GM12878 (cell line): ENCODE results near the gene RAPGEF4. TPM values are rescaled to one million over a fixed set of nuclear protein-coding genes. Genes with fewer than 3 reads are reported as not detected.

Source experiments
- ATAC-seq: fragments of 200-7000 bp; cut with Tn5 transposase; 3 replicates; pipeline ENCODE4 v1.9.1; 2020; ENCODE audit warnings: mild to moderate bottlenecking, moderate library complexity
- BruUV-seq: library from RNA; stranded (reverse); fragments of 400-500 nt; replicated peaks from 2 replicates; lab custom pipeline; 2021; lab: Mats Ljungman, UMichigan
- CTCF ChIA-PET: fragments of 300-600 bp; sonication (Branson Sonifier 250); formaldehyde crosslinking; extraction: SDS; loops from one replicate; lab custom pipeline; 2021; ENCODE audit warnings: inconsistent platforms; lab: Yijun Ruan, JAX
- POLR2A ChIA-PET: fragments of 350-600 bp; formaldehyde crosslinking; extraction: SDS; loops from one replicate; lab custom pipeline; 2021; ENCODE audit warnings: inconsistent platforms; lab: Charles Lee
- RAD21 ChIA-PET: fragments of 300-600 bp; sonication (Branson Sonifier 250); formaldehyde crosslinking; loops from one replicate; lab custom pipeline; 2023; ENCODE audit warnings: antibody characterized with exemption; ENCODE audit not compliant: unreplicated experiment; lab: Charles Lee
- SMC1A ChIA-PET: fragments of 300-600 bp; sonication (Branson Sonifier 250); formaldehyde crosslinking; loops from one replicate; lab custom pipeline; 2023; ENCODE audit not compliant: unreplicated experiment, uncharacterized antibody; lab: Charles Lee
- DNase-seq: peaks from one replicate; pipeline ENCODE4 v3.0.0-alpha.2; 2011; ENCODE audit warnings: low read depth, low spot score
- FAIRE-seq: peaks from 3 replicates; lab custom pipeline; 2011; peaks lifted over from hg19 to GRCh38; lab: Jason Lieb, UNC
- H2AFZ ChIP-seq: 2 replicates; pipeline ENCODE4 v1.6.0; 2011; ENCODE audit warnings: low read depth, low read length, control low read depth; ENCODE audit not compliant: control insufficient read depth
- H3K27ac ChIP-seq: 2 replicates; pipeline ENCODE4 v1.5.1; 2011; ENCODE audit warnings: control low read depth; ENCODE audit not compliant: control insufficient read depth, insufficient read depth
- H3K27me3 ChIP-seq, 2 experiments: replicated peaks in 1 of 2; 2 replicates each; pipeline versions ENCODE4 v1.6.0 to v1.6.1; 2011; ENCODE audit warnings: low read length in 1 of 2; ENCODE audit not compliant: control insufficient read depth in 2 of 2, insufficient read depth in 2 of 2
- H3K36me3 ChIP-seq, 2 experiments: 2 replicates each; pipeline ENCODE4 v1.5.1; 2011; ENCODE audit warnings: low read length in 1 of 2; ENCODE audit not compliant: control insufficient read depth in 2 of 2, insufficient read depth in 2 of 2
- H3K4me1 ChIP-seq: 2 replicates; pipeline ENCODE4 v1.6.1; 2011; ENCODE audit warnings: mild to moderate bottlenecking, low read length, moderate library complexity, mixed read lengths; ENCODE audit not compliant: control insufficient read depth, insufficient read depth
- H3K4me2 ChIP-seq: 2 replicates; pipeline ENCODE4 v1.6.0; 2011; ENCODE audit warnings: control low read depth; ENCODE audit not compliant: control insufficient read depth, insufficient read depth
- H3K4me3 ChIP-seq: fragments of 200-600 bp; sonication (generic); 2 replicates; pipeline ENCODE4 v1.5.1; 2016
- H3K79me2 ChIP-seq: 2 replicates; pipeline ENCODE4 v1.6.0; 2011; ENCODE audit warnings: low read length; ENCODE audit not compliant: control insufficient read depth, insufficient read depth
- H3K9ac ChIP-seq: 2 replicates; pipeline ENCODE4 v1.8.0; 2011; ENCODE audit warnings: low read length, control low read depth, mixed read lengths; ENCODE audit not compliant: control insufficient read depth, insufficient read depth
- H3K9me3 ChIP-seq: replicated peaks from 3 replicates; pipeline ENCODE4 v1.5.1; 2011; ENCODE audit warnings: mild to moderate bottlenecking, low read length; ENCODE audit not compliant: control insufficient read depth, insufficient read depth
- H4K20me1 ChIP-seq: 2 replicates; pipeline ENCODE4 v1.6.0; 2011; ENCODE audit not compliant: control insufficient read depth, insufficient read depth
- BHLHE40 ChIP-seq, 2 experiments: fragments of 450-650 bp in 1 of 2; IDR thresholded peaks; 2 replicates each; pipeline ENCODE4 v1.6.1; 2011 to 2017; ENCODE audit warnings: low read depth in 2 of 2, borderline replicate concordance in 1 of 2, improper control_type of control experiment in 1 of 2, low read length in 1 of 2, mild to moderate bottlenecking in 1 of 2
- CEBPB ChIP-seq, 2 experiments: fragments of 150-350 bp in 1 of 2; IDR thresholded peaks; 2 replicates each; pipeline ENCODE4 v1.6.1; 2012 to 2014; ENCODE audit warnings: low read depth in 2 of 2, low read length in 2 of 2, borderline replicate concordance in 1 of 2, inconsistent platforms in 1 of 2
- CHD1 ChIP-seq: IDR thresholded peaks from 2 replicates; pipeline ENCODE4 v1.6.1; 2012; ENCODE audit warnings: low read depth, low read length, improper control_type of control experiment
- EGR1 ChIP-seq, 2 experiments: IDR thresholded peaks; 1 replicate in 1 of 2; 2 replicates in 1 of 2; pipeline ENCODE4 v1.6.1; 2011 to 2012; ENCODE audit warnings: low read depth in 2 of 2, low read length in 2 of 2, borderline replicate concordance in 1 of 2, mild to moderate bottlenecking in 1 of 2, moderate library complexity in 1 of 2
- EP300 ChIP-seq, 2 experiments: fragments of 150-350 bp in 1 of 2; IDR thresholded peaks; 2 replicates each; pipeline ENCODE4 v1.6.1; 2011 to 2012; ENCODE audit warnings: low read depth in 2 of 2, low read length in 2 of 2, borderline replicate concordance in 1 of 2, improper control_type of control experiment in 1 of 2, inconsistent platforms in 1 of 2; ENCODE audit not compliant: control insufficient read depth in 1 of 2
- EZH2 ChIP-seq: IDR thresholded peaks from 2 replicates; pipeline ENCODE4 v1.6.1; 2012; ENCODE audit warnings: low read depth, mild to moderate bottlenecking, control low read depth, inconsistent platforms, low read length, borderline replicate concordance; ENCODE audit not compliant: control insufficient read depth
- HDAC6 ChIP-seq: fragments of 200-600 bp; sonication (generic); IDR thresholded peaks from one replicate; pipeline ENCODE4 v1.8.0; 2017; ENCODE audit warnings: antibody characterized with exemption; ENCODE audit not compliant: unreplicated experiment
- MYC ChIP-seq: IDR thresholded peaks from 2 replicates; pipeline ENCODE4 v1.6.1; 2011; ENCODE audit warnings: mild to moderate bottlenecking, low read length, moderate library complexity, inconsistent platforms; ENCODE audit not compliant: insufficient read depth, insufficient replicate concordance, insufficient read length, severe bottlenecking
- NBN ChIP-seq: fragments of 450-650 bp; IDR thresholded peaks from 2 replicates; pipeline ENCODE4 v1.6.1; 2016
- NFYB ChIP-seq: IDR thresholded peaks from 2 replicates; pipeline ENCODE4 v1.6.1; 2011; ENCODE audit warnings: low read depth, mild to moderate bottlenecking, low read length, improper control_type of control experiment, moderate library complexity; ENCODE audit not compliant: insufficient read depth
- NRF1 ChIP-seq: conservative IDR thresholded peaks from 2 replicates; pipeline ENCODE4 v1.6.1; 2011; ENCODE audit warnings: mild to moderate bottlenecking, low read depth, low read length, improper control_type of control experiment
- RFX5 ChIP-seq: IDR thresholded peaks from 2 replicates; pipeline ENCODE4 v1.6.1; 2011; ENCODE audit warnings: low read depth, low read length, improper control_type of control experiment
- SRF ChIP-seq, 2 experiments: IDR thresholded peaks; 2 replicates each; pipeline ENCODE4 v1.6.1; 2011; ENCODE audit warnings: low read depth in 2 of 2, low read length in 2 of 2, mild to moderate bottlenecking in 1 of 2, moderate library complexity in 1 of 2
- WRNIP1 ChIP-seq: IDR thresholded peaks from 2 replicates; pipeline ENCODE4 v1.6.1; 2011; ENCODE audit warnings: low read depth, low read length, improper control_type of control experiment, borderline replicate concordance
- ZNF24 ChIP-seq: fragments of 450-650 bp; IDR thresholded peaks from 2 replicates; pipeline ENCODE4 v1.6.1; 2017; ENCODE audit warnings: antibody characterized with exemption, mild to moderate bottlenecking
- ZZZ3 ChIP-seq: IDR thresholded peaks from 2 replicates; pipeline ENCODE4 v1.6.1; 2011; ENCODE audit warnings: low read depth; ENCODE audit not compliant: control insufficient read depth, insufficient read length
- WGBS: methylation state at CpG from one replicate; pipeline ENCODE4 v1.1.6; 2016; ENCODE audit warnings: low lambda C conversion rate; ENCODE audit not compliant: insufficient replicate concordance, insufficient coverage; ENCODE audit errors: missing lambda C conversion rate; 5-methylcytosine and 5-hydroxymethylcytosine counted together
- in situ Hi-C: fragments of 300-500 bp; cut with MboI; formaldehyde crosslinking; loops from 9 replicates; pipeline ENCODE4 v1.14.3; 2018; ENCODE audit warnings: mixed read lengths
- intact Hi-C: fragments of 100-400 bp; cut with micrococcal nuclease; formaldehyde crosslinking; loops from one replicate; pipeline ENCODE4 v1.14.2; 2022; ENCODE audit not compliant: unreplicated experiment
- polyA plus RNA-seq, 11 experiments: library from polyadenylated mRNA; depleted of rRNA in 4 of 11; unstranded in 6 of 11; stranded (reverse) in 5 of 11; fragments of >200 nt; fragmentation: Nextera tagmentation in 4 of 11; fragmentation: Illumina TruSeq in 1 of 11; extraction: Ambion mirVana in 4 of 11; extraction: Trizol in 1 of 11; gene quantifications; 1 replicate in 1 of 11; 2 replicates in 10 of 11; pipeline versions ENCODE4 v1.2.1 to v1.2.3, GENCODE V29; 2011 to 2016; ENCODE audit warnings: inconsistent platforms in 2 of 11, missing spikeins in 2 of 11, low read depth in 1 of 11
- total RNA-seq, 4 experiments: library from RNA; depleted of rRNA in 3 of 4; stranded (reverse); fragments of >200 nt in 3 of 4; fragmentation: Illumina TruSeq in 1 of 4; extraction: Trizol in 1 of 4; gene quantifications; 2 replicates each; pipeline versions ENCODE4 v1.2.1 to v1.2.3, GENCODE V29; 2013 to 2021
- TF ChIP-seq, protein P1 (sequence below): fragments of 450-650 bp; IDR thresholded peaks from 2 replicates; pipeline ENCODE4 v1.6.1; 2016; ENCODE audit warnings: mild to moderate bottlenecking

RAPGEF4 gene
- total and polyA plus RNA-seq, 10 of the 15 experiments (the other 5 are each of a cell fraction or from before 2014, with no cell fraction given), result 0.18 TPM; not detected in 8

DNA sequence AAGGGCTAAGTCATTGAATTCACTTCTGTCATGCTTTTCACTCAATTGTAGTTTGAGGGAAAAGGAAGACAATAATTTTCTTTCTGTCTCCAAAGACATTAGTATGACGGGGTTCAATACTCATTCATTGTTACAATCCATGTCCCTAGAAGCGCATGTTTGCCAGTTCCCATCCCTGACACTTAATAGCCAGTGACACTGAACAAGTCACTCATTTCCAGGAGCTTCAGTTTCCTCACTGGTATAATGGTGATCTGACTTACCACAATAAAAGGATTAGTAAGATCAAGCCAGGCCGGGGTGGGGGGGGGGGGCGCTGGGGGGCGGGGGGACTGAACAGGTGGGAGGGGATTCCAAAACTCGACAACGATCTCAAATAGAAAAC lies 195.2 kb downstream of the RAPGEF4 start:
- CTCF ChIA-PET, result interaction anchor here (0.8 to 5.2 kb wide), 17 partner anchors 8 to 279 kb away, joined by 3 to 59 read pairs (median 5); no protein-coding TSS in a partner anchor
- 0% methylated on average over 4 of the region's 7 CpGs for WGBS

DNA sequence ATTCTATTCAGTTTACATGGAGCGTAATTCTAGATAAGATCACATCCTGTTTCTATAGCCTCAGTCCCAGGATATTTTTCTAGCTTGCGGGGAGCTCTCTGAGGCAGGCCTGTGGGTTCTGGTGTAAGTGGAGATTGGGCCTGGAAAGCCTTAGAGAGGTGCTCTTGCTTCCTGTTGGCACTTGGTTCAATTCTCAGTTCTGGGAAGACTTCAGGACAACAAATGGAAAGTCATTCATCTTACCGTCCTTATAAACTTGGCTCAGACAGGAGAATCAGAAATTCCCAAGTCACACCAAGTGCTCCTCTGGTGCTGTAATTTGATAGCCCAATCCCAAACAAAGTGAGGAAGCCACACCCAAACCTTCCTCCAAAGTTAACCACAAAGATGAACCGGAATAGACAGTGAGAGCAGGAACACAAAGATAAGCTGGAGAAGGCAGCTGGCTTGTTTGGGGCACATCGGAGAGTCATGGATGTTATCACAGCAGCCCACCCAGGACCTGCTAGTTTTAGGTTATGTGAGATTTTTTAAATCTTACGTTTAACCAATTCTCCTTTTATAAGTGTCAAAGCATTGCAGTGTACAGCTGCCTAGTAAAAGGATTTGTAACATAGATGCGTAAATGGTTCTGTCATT lies 195.7 kb downstream of the RAPGEF4 start:
- no TSS peak for BruUV-seq
- DNase-seq (no peak), FAIRE-seq (no peak), ATAC-seq (no peak)
- Histone ChIP-seq H3K79me2 (no peaks in the 10 kb centered on the region), H3K27me3 (no peaks in the 10 kb centered on the region; a peak in 1 of 4 replicates), H3K4me3 (no peak overlapping the region), H4K20me1 (no peaks in the 10 kb centered on the region), H3K4me2 (no peak overlapping the region), H3K4me1 (no peaks in the 10 kb centered on the region), H3K9me3 (no peaks in the 10 kb centered on the region), H3K27ac (no peak overlapping the region), H3K9ac (no peak overlapping the region), H2AFZ (no peak overlapping the region), H3K36me3 (no peaks in the 10 kb centered on the region)
- CTCF ChIA-PET, result interaction anchor here (0.9 to 5.2 kb wide), 21 partner anchors 8 to 279 kb away, joined by 3 to 59 read pairs (median 6); no protein-coding TSS in a partner anchor
- RAD21 ChIA-PET, result interaction anchor here (0.6 to 2.7 kb wide), 7 partner anchors 8 to 124 kb away, joined by 3 to 7 read pairs (median 4); no protein-coding TSS in a partner anchor
- 47% methylated on average over 7 of the region's 7 CpGs for WGBS
- in situ Hi-C loops, result loop anchor here (25.0 kb wide), 1 partner anchor 119 kb away; no protein-coding TSS in a partner anchor
- intact Hi-C loops, result loop anchor here (10.0 kb wide), 1 partner anchor 217 kb away; no protein-coding TSS in a partner anchor
- SMC1A ChIA-PET, result interaction anchor here (0.9 to 3.2 kb wide), 10 partner anchors 10 to 124 kb away, joined by 3 to 28 read pairs (median 5); no protein-coding TSS in a partner anchor
- POLR2A ChIA-PET, result no interaction called here
- no peak for TF ChIP-seq NFYB
- no peak for TF ChIP-seq EZH2
- TF ChIP-seq EGR1 (IDR thresholded peaks at IDR 0.05; ENCODE audit: borderline replicate concordance in 1 of 2, low read depth in 2 of 2, low read length in 2 of 2), result no peak
- no peak for TF ChIP-seq MYC
- TF ChIP-seq CHD1, result no peak
- TF ChIP-seq ZZZ3, result no peak
- TF ChIP-seq NBN, result no peak
- TF ChIP-seq BHLHE40 (IDR thresholded peaks at IDR 0.05; ENCODE audit: borderline replicate concordance in 1 of 2, low read depth in 2 of 2, low read length in 1 of 2), result no peak
- TF ChIP-seq SRF (IDR thresholded peaks at IDR 0.05; ENCODE audit: low read depth in 2 of 2, low read length in 2 of 2), result no peak
- no peak for TF ChIP-seq CEBPB (IDR thresholded peaks at IDR 0.05; ENCODE audit: borderline replicate concordance in 1 of 2, low read depth in 2 of 2, low read length in 2 of 2)
- TF ChIP-seq, protein P1, sequence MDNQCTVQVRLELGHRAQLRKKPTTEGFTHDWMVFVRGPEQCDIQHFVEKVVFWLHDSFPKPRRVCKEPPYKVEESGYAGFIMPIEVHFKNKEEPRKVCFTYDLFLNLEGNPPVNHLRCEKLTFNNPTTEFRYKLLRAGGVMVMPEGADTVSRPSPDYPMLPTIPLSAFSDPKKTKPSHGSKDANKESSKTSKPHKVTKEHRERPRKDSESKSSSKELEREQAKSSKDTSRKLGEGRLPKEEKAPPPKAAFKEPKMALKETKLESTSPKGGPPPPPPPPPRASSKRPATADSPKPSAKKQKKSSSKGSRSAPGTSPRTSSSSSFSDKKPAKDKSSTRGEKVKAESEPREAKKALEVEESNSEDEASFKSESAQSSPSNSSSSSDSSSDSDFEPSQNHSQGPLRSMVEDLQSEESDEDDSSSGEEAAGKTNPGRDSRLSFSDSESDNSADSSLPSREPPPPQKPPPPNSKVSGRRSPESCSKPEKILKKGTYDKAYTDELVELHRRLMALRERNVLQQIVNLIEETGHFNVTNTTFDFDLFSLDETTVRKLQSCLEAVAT, result no peak

More for the DNA sequence above, 195.2 kb downstream of the RAPGEF4 start:
- ChIA-PET POLR2A (no interaction called here), SMC1A (interaction anchor here (1.0 to 3.2 kb wide), 8 partner anchors 10 to 124 kb away, joined by 3 to 28 read pairs (median 5); no protein-coding TSS in a partner anchor), RAD21 (interaction anchor here (0.7 to 2.7 kb wide), 6 partner anchors 12 to 125 kb away, joined by 3 to 7 read pairs (median 4); no protein-coding TSS in a partner anchor)
- BruUV-seq, result no TSS peak
- FAIRE-seq (no peak), ATAC-seq (no peak), DNase-seq (no peak)
- Histone ChIP-seq H3K27me3 (no peaks in the 10 kb centered on the region; a peak in 1 of 4 replicates), H3K9me3 (no peaks in the 10 kb centered on the region), H4K20me1 (no peaks in the 10 kb centered on the region), H3K4me2 (no peak overlapping the region), H2AFZ (no peak overlapping the region), H3K4me1 (no peaks in the 10 kb centered on the region), H3K4me3 (no peak overlapping the region), H3K9ac (no peak overlapping the region), H3K27ac (no peak overlapping the region), H3K79me2 (no peaks in the 10 kb centered on the region), H3K36me3 (no peaks in the 10 kb centered on the region)
- TF ChIP-seq NRF1 (no peak), RFX5 (no peak), ZNF24 (no peak), WRNIP1 (no peak), HDAC6 (no peak), EP300 (IDR thresholded peaks at IDR 0.05; ENCODE audit: borderline replicate concordance in 1 of 2, control insufficient read depth in 1 of 2, low read depth in 2 of 2, low read length in 2 of 2) (no peak)
- intact Hi-C loops, result loop anchor here (10.0 kb wide), 1 partner anchor 216 kb away; no protein-coding TSS in a partner anchor
- in situ Hi-C loops, result loop anchor here (25.0 kb wide), 1 partner anchor 119 kb away; no protein-coding TSS in a partner anchor
